Endothelial cell (in vitro differentiated cells): ENCODE results near the gene PCID2. TPM values are rescaled to one million over a fixed set of nuclear protein-coding genes. Genes with fewer than 3 reads are reported as not detected.

Experiments
- DNase-seq: peaks from one replicate; pipeline ENCODE4 v3.0.0; 2021; ENCODE audit warnings: low spot score
- H3K27ac Mint-ChIP-seq: one replicate; pipeline ENCODE4 v1.8.0; 2021; ENCODE audit warnings: mixed read lengths, inconsistent platforms; ENCODE audit not compliant: unreplicated experiment
- H3K27me3 Mint-ChIP-seq: one replicate; pipeline ENCODE4 v1.8.0; 2021; ENCODE audit warnings: mild to moderate bottlenecking, moderate library complexity, mixed read lengths, inconsistent platforms; ENCODE audit not compliant: unreplicated experiment
- H3K36me3 Mint-ChIP-seq: one replicate; pipeline ENCODE4 v1.8.0; 2021; ENCODE audit warnings: mild to moderate bottlenecking, low read depth, mixed read lengths, inconsistent platforms; ENCODE audit not compliant: unreplicated experiment
- H3K4me1 Mint-ChIP-seq: one replicate; pipeline ENCODE4 v1.8.0; 2021; ENCODE audit warnings: mild to moderate bottlenecking, mixed read lengths, inconsistent platforms; ENCODE audit not compliant: unreplicated experiment
- H3K4me3 Mint-ChIP-seq: one replicate; pipeline ENCODE4 v1.8.0; 2021; ENCODE audit warnings: mild to moderate bottlenecking, mixed read lengths, inconsistent platforms; ENCODE audit not compliant: unreplicated experiment
- H3K9me3 Mint-ChIP-seq: one replicate; pipeline ENCODE4 v1.8.0; 2021; ENCODE audit warnings: mixed read lengths, inconsistent platforms; ENCODE audit not compliant: unreplicated experiment
- total RNA-seq: library from RNA; stranded (reverse); fragmentation: NEBNext Ultra II Directional; extraction: Animal tissue kit (Norgen Biotek cat#: 25700); gene quantifications from one replicate; pipeline ENCODE4 v1.2.1, GENCODE V29; 2021; ENCODE audit not compliant: unreplicated experiment
- TF ChIP-seq, protein P1 (sequence below): fragments of 200-600 bp; sonication (generic); IDR thresholded peaks from one replicate; pipeline ENCODE4 v1.5.0; 2021; ENCODE audit warnings: antibody characterized with exemption; ENCODE audit not compliant: unreplicated experiment

The PCID2 gene
- total RNA-seq, 1 donor from 2014 or later = 44.3 TPM

DNA sequence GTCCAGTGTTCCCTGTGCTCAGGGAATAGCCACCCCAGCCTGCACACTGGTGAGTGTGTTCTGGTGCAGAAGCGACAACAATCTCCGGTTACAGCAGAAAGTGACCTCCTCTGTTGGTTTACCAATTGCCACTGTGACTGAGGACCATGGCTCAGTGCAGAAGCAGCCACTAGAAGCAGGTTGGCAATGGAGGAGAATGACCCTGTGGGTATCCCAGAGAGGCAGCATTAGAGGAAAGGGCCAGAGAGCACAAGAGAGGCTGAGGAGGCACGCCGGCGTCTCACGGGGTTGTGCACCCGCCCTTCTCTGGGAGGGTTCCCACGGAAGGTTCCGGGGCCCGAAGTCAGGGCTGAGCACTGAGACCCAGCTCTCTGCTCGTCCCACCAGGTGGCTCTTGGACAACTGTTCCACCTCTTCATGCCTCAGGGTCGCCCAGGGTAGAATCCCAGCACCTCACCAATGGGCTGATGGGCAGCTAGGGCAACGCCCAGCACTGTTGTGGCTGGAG lies 36.0 kb downstream of the PCID2 start:
- Mint-ChIP-seq H3K27me3 (peaks cover 8% of the 10 kb centered on the region), H3K4me1 (peaks cover 20% of the 10 kb centered on the region), H3K4me3 (no peak overlapping the region), H3K9me3 (no peaks in the 10 kb centered on the region), H3K27ac (no peak overlapping the region), H3K36me3 (peaks cover 36% of the 10 kb centered on the region)
- DNase-seq = no peak
- TF ChIP-seq, protein P1, sequence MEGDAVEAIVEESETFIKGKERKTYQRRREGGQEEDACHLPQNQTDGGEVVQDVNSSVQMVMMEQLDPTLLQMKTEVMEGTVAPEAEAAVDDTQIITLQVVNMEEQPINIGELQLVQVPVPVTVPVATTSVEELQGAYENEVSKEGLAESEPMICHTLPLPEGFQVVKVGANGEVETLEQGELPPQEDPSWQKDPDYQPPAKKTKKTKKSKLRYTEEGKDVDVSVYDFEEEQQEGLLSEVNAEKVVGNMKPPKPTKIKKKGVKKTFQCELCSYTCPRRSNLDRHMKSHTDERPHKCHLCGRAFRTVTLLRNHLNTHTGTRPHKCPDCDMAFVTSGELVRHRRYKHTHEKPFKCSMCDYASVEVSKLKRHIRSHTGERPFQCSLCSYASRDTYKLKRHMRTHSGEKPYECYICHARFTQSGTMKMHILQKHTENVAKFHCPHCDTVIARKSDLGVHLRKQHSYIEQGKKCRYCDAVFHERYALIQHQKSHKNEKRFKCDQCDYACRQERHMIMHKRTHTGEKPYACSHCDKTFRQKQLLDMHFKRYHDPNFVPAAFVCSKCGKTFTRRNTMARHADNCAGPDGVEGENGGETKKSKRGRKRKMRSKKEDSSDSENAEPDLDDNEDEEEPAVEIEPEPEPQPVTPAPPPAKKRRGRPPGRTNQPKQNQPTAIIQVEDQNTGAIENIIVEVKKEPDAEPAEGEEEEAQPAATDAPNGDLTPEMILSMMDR = no peak

DNA sequence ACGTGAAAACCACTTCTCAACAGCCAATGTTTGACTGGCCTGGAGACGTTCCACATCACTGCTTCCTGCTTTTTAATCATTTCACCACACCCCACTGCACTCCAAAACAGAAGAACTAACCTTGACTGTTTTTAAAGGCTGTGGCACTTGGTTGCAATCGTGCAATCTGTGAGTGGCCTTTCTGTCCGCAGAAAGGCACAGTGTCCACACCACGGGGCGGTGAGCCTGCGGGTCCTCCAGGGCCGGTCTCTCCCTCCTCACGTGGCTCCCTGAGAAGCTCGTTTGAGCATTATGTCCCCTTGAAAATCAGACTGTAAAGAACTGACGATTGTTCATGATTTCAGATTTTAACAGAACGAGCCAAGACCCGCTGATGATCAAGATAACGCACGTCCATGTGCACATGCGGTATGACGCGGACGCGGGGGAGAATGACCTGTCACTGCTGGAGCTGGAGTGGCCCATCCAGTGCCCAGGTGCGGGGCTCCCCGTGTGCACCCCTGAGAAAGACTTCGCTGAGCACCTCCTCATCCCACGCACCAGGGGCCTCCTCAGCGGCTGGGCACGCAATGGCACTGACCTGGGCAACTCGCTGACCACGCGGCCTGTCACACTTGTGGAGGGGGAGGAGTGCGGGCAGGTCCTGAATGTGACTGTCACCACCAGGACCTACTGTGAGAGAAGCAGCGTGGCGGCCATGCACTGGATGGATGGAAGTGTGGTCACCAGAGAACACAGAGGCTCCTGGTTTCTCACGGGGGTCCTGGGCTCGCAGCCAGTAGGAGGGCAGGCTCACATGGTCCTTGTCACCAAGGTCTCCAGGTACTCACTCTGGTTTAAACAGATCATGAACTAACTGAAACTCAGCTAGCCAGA lies 37.0 kb downstream of the PCID2 start:
- peak overlapping the region; percentile 50 for H3K27ac Mint-ChIP-seq
- peaks cover 8% of the 10 kb centered on the region for H3K27me3 Mint-ChIP-seq

DNA sequence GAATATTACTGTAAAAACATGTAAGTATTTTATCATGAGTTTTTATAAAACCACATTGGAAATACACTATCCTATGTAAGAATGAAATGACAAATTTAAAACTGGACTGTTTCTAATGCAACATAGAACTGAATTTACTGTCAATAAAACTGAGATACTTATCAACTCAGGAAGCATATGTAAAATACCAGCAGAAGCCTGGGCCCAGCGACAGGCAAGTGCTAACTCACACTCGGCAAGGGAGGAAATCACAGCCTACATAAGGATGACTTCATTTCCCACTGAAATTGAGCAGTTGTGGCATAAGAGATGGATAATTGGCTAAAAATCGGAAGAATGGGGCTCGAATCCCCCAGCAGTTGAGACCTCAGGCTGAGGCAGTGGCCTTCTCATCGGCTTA lies 38.0 kb downstream of the PCID2 start:
- Mint-ChIP-seq H3K9me3 (no peaks in the 10 kb centered on the region), H3K27me3 (peaks cover 8% of the 10 kb centered on the region), H3K4me1 (peaks cover 26% of the 10 kb centered on the region), H3K36me3 (peaks cover 29% of the 10 kb centered on the region), H3K4me3 (peak overlapping the region; percentile 39), H3K27ac (peak overlapping the region; percentile 74)
- TF ChIP-seq, protein P1 = no peak
- DNase-seq = no peak

More for the DNA sequence above, 37.0 kb downstream of the PCID2 start:
- Mint-ChIP-seq H3K4me1 (peaks cover 22% of the 10 kb centered on the region), H3K4me3 (no peak overlapping the region), H3K36me3 (peaks cover 35% of the 10 kb centered on the region), H3K9me3 (no peaks in the 10 kb centered on the region)
- TF ChIP-seq, protein P1 = no peak
- DNase-seq = no peak

DNA sequence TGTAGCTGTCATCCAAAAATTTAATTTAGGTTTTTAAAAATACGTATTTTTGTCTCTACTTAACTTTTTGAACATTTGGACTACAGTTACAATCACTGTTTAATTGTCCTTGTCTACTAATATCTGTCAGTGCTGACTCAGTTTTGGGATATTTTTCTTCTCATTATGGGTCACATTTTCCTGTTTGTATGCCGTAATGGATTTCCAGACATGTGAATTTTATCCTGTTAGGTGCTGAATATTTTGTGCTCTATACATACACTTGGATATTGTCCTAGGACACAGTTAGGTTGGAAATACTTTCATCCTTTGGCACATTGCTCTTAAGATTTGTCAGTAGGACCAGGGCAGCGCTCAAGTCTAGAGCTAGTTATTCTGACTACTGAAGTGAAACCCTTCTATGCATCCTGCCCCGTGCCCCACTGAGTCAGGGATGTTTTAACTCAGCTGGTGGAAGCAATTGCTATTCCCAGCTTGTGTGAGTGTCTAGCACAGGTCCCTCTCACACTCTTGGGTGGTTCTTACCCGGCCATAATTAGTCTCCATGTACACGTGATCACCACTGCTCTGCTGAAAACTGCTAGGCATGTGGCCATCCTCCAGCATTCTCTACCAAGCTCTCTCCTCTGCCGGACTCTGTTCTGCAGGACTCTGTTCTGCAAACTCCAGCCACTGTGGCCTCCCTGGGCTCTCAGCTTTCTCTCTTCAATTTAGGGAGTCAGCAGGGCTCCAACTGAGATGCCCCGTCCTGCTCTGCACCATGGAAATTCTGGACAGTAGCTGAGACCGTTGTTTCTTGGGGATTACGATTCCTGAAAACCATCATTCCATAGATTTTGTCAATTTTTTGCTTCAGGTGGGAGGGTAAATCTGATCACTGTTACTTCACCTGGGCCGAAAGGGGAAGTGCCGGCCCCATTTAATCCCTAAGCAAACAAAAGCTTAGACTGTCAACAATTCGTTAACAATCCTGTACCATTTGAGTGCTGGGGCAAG lies 38.9 kb downstream of the PCID2 start:
- DNase-seq = no peak
- Mint-ChIP-seq H3K36me3 (peaks cover 23% of the 10 kb centered on the region), H3K4me3 (peak overlapping the region; percentile 6), H3K27ac (peak overlapping the region; percentile 50), H3K27me3 (peaks cover 8% of the 10 kb centered on the region), H3K9me3 (no peaks in the 10 kb centered on the region), H3K4me1 (peaks cover 26% of the 10 kb centered on the region)
- TF ChIP-seq, protein P1 = no peak
